Astrocyte (in vitro differentiated cells and primary cell): ENCODE results near the gene FSTL5.

ENCODE experiments used
- EZH2 ChIP-seq: IDR thresholded peaks from 2 replicates; pipeline ENCODE4 v1.6.1; 2012; ENCODE audit warnings: mild to moderate bottlenecking, low read length, inconsistent platforms; ENCODE audit not compliant: insufficient read depth
- TF ChIP-seq, protein P1 (sequence below): IDR thresholded peaks from 2 replicates; pipeline ENCODE4 v1.5.1; 2011; ENCODE audit warnings: low read depth, mild to moderate bottlenecking, inconsistent platforms, low read length, moderate library complexity; ENCODE audit not compliant: insufficient read depth

DNA sequence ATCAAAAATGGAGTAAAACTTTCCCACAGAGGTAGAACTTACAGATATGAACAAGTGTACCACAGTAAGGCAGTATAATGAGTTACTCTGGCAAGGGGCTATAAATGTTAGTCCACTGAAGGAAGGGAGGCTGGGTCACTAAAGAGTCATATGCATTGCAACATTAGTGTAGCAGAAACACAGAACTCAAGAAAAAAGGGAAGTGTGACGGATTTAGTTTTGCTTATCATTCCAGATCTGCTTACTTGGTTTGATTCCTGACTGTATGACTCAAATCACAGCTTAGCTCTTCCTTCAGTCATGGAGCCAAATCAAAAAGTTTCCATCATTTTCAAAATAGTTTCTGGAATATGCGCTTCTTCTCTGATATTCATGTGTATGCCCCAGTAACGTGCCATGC lies 148.7 kb downstream of the FSTL5 start:
- TF ChIP-seq, protein P1, sequence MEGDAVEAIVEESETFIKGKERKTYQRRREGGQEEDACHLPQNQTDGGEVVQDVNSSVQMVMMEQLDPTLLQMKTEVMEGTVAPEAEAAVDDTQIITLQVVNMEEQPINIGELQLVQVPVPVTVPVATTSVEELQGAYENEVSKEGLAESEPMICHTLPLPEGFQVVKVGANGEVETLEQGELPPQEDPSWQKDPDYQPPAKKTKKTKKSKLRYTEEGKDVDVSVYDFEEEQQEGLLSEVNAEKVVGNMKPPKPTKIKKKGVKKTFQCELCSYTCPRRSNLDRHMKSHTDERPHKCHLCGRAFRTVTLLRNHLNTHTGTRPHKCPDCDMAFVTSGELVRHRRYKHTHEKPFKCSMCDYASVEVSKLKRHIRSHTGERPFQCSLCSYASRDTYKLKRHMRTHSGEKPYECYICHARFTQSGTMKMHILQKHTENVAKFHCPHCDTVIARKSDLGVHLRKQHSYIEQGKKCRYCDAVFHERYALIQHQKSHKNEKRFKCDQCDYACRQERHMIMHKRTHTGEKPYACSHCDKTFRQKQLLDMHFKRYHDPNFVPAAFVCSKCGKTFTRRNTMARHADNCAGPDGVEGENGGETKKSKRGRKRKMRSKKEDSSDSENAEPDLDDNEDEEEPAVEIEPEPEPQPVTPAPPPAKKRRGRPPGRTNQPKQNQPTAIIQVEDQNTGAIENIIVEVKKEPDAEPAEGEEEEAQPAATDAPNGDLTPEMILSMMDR, result no peak
- no peak for TF ChIP-seq EZH2
